Stimulated activated CD4-positive, alpha-beta T cell treated with anti-CD3 and anti-CD28 coated beads, Interleukin-2, amount 100 ng/mL, for 48 hours (primary cell): ENCODE results near the gene UQCC3.
"Not testable (repeated sequence)": the region's sequence is repeated elsewhere in the genome, so short reads cannot be mapped to it uniquely, and the experiment has no call there.

Source experiments
- DNase-seq, 2 donors: peaks; one replicate each; pipeline ENCODE4 v3.0.0-alpha.2; 2020

Gene UQCC3

DNA sequence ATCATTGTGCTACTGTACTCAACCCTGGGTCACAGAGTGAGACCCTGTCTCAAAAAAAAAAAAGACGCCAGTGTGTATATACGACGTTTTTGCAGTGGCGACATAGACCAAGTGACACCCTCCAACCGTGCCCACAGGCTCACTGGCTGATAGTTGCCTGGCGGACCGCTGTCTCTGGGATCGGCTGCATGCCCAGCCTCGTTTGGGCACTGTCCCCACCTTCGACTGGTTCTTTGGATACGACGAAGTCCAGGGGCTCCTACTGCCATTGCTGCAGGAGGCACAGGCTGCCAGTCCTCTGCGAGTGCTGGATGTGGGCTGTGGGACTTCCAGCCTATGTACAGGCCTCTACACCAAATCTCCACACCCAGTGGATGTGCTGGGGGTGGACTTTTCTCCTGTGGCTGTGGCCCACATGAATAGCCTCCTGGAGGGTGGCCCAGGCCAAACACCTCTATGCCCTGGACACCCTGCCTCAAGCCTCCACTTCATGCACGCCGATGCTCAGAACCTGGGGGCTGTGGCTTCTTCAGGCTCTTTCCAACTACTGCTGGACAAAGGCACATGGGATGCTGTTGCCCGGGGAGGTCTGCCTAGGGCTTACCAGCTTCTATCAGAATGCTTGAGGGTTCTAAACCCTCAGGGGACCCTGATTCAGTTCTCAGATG is 5.1 kb upstream of the UQCC3 start:
- no peak for DNase-seq

DNA sequence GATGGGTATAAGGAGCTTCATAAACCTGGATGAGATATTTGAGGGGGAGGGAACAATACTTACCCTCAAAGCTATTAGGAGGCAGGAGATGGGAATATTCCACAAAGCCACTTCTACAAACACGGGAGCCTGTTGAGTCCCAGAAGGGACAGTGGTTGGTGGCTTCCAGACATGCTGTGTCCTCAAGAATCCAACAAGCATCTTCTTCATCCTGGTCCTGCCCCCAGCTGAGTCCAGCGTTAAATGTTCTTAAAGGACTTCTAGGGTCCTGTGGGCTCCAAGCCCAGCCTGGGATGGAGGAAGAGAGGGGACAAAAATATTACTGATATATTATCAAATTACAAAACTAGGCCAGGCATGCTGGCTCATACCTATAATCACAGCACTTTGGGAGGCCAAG is 4.0 kb upstream of the UQCC3 start:
- DNase-seq = no peak

DNA sequence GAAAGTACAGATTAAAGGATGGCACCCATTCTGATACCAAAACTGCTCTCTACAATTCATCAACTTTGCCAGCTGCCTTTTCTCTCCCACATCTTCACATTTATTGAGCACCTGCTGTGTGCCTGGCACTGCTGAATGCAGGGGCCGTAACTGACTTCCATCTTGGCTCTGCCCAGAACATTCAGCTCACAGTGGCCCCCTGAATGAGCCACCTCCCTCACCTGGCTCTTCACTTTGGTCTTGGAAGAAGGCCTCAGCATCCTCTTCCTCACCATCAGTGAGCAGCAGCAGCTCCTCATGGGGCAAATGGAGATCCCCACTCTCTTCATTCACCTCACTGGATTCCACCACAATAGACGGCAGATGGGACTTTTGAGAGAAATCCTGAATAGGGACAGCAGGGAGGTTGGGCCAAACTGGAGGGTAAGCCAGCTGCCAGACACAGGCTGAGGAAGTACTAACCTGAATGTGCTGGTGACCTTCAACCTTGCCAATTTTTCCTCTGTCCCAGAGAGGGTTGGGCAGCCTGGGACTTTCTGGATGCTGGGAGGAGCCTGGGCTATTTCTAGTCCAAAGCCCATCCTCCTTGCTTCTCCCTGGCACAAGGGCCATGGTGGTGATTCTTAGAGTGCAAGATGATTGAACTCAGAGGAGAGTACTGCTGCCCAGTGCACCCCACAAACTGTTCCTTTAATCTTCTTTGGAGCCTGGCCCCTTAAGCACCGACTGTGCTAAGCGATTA is 1.9 kb upstream of the UQCC3 start:
- DNase-seq = no peak

DNA sequence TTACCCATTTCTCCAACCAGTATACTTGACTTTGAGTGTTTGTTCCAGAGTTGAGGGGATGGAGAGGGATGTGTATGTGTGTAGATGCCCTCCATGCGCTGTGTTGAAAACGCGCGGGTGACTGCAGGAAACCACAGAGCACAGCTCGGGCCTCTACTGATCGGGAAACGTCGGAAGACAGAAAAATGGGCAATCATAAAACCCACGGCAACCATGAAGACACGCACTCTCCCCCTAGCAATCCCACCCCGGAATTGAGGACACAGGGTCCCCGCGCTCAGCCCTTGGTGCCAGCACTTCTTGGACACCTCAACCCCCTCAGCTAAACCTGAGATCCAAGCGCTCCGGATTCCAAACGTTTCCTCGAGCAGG is 251 bp upstream of the UQCC3 start:
- DNase-seq = no peak

DNA sequence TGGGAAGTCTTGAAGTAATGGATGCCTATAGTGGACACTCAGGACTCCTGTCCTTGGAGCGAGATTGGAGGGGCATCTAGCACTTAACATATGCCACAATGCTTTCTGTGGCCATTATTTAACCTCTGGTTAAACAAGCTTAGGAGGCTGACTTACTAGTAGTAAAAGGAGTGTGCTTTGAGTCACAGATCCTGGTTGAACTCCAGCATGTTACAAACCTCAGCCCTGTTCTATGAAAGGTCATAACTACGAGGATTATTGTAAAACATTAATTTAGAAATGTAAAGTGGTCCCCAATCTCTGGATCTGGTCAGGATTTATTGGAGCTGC is 1.7 kb downstream of the UQCC3 start:
- no peak for DNase-seq

DNA sequence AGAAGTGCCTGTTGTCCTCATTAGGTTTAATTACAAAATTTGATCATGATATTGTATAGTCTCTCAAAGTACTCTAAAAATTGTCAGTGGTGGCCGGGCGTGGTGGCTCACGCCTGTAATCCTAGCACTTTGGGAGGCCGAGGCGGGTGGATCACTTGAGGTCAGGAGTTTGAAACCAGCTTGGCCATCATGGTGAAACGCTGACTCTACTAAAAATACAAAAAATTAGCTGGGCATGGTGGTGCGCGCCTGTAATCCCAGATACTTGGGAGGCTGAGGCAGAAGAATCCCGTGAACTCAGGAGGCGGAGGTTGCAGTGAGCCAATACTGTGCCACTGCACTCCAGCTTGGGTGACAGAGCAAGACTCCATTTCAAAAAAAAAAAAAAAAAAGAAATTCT is 3.9 kb downstream of the UQCC3 start:
- not testable (repeated sequence) for DNase-seq

DNA sequence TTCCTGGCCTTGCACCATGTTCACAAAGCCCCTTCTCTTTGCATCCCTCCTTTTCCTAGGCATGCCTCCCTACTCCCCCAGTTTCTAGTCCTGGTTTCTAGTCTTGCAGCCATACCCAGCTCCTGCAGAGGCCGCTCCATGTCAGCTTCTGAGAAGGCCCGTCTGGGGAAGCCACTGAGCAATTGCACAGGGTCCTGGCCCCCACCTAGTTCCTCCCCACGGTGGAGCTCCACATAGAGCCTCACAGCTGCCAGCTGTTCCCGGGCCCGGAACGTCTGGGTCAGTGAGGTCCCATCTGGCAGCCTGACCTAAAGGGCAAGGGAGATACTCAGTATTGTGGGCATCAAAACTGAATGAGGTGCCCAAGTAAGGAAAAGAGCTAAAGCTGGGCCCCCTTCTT is 5.2 kb downstream of the UQCC3 start:
- no peak for DNase-seq

DNA sequence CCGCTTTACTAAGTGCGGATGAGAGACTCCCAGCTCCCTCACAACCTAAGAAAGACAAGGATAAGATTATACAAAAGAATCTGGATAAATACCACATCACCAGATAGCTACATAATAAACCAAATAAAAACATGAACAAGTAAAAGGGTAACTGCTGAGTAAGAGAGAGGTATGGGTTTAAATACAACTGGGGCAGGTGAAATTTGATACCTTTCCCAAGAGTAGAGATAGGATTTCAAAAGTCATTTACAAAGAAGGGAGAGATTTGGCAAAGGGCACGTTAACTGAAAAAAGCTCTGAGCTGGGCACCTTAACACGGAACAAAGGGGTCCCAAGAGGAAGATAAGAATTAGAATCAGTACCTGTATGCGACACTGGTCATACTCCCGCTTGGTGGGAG is 5.7 kb downstream of the UQCC3 start:
- DNase-seq = no peak

DNA sequence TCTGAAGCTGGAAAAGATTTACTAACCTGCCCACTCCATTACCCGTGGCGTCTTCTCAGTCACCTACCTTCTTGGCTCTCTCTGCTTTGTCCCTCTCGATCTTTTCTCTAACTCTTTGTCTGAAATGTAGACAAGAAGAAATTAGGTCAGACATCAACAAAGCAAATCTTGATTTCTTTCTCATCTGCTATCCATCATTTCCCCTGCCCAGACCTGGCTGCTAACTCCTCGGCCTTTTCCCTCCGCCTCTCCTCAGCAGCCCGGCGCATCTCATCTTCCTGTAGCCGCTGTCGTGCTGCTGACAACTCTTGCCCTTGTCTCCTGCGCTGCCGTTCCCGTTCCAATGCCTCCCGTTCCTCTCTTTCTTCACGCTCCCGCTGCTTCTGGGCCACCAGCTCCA is 6.2 kb downstream of the UQCC3 start:
- no peak for DNase-seq

DNA sequence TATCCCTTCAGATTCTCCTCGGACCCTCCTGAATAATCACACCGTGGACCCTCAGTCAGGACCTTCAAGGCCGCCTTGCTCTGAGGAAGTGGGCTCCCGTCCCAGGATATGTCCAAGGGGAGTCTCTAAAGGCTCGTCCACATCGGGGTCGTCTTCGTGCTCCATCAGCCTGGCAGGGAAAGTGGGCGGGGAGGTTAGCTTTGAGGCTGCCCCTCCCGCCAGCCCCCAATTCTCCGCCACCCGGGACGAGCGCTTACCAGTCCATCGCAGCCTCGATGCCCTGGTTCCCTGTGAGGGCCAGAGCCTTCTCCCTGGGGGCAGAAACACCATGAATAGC is 6.9 kb downstream of the UQCC3 start:
- no peak for DNase-seq

DNA sequence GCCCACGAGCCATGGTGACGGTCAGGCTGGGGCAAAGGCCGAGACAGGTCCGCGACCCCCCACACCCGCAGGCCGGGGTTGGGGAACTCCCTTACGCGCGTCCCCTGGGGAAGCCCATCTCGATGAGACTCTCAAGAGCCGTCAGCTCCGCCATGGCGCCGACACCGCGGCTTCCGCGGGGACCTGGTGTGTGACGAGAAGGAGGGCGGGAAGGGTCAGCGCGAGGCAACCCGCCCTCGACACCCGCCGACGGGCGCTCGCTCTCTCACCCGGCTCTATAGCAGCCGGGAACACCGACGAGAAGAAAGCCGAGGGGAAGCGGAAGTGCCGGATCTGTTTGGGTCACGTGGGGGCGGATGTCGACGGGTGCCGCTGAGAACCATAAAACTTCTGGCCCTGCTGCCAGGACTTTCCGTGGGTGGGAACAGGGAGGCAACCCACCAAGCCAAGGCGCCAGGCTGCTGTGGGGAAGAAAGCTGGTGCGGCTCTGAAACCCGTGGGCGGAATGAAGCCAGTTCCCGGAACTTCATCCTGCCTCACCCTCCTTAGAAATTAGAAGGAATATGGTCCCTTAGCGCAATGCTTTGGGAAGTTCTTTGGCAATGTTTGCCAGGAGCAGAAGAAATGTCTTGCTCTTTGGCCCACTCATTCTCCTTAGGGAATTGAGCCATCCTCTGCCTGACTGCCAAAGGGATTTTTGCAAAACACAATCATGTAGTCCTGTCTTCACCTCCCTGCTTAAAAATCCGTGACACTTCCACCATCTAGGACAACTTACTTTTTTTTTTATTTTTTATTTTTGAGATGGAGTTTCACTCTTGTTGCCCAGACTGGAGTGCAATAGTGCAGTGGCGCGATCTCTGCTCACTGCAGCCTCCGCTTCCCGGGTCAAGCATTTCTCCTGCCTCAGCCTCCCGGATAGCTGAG is 7.6 kb downstream of the UQCC3 start, which contains the start of gene UBXN1:
UBXN1 (minus strand) TSS at position 304 of the 927 bp plus-strand sequence; CDS start at position 154, 150 bp downstream.
- peak; percentile 80 to 82 for DNase-seq

DNA sequence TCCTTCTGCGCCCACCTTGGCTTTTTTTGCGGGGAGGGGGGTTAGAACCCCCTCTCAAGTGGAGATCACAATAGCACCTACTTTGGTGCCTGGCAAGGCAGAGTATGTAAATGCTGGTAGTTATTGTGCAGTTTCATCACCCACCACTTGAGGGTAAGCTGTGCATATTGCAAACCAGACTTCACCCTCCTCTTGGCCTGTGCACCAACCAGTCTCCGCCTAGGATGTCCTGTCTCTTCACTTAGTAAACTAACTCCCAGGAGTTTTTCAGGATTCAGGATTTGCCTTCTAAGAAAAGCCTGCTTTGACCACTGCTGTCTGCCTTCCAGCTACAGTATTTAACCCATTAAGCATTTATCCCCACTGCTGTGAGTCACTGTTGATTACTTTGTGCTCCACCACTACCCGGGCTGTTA is 9.4 kb downstream of the UQCC3 start:
- peak in 1 of 2 donors; percentile 25 for DNase-seq

DNA sequence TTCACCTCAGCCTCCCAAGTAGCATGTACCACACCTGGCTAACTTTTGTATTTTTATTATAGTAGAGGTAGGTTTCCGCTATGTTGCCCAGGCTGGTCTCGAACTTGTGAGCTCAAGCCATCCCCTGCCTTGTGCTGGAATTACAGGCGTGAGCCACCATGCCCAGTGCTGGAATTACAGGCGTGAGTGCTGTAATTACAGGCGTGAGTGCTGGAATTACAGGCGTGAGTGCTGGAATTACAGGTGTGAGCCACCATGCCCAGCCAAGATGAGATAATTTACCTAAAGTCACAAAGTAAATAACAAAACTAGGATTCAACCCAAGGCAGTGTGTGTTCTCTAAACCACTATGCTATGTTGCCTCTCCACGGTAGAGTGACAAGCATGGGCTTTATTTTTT is 11.0 kb downstream of the UQCC3 start:
- DNase-seq = no peak

DNA sequence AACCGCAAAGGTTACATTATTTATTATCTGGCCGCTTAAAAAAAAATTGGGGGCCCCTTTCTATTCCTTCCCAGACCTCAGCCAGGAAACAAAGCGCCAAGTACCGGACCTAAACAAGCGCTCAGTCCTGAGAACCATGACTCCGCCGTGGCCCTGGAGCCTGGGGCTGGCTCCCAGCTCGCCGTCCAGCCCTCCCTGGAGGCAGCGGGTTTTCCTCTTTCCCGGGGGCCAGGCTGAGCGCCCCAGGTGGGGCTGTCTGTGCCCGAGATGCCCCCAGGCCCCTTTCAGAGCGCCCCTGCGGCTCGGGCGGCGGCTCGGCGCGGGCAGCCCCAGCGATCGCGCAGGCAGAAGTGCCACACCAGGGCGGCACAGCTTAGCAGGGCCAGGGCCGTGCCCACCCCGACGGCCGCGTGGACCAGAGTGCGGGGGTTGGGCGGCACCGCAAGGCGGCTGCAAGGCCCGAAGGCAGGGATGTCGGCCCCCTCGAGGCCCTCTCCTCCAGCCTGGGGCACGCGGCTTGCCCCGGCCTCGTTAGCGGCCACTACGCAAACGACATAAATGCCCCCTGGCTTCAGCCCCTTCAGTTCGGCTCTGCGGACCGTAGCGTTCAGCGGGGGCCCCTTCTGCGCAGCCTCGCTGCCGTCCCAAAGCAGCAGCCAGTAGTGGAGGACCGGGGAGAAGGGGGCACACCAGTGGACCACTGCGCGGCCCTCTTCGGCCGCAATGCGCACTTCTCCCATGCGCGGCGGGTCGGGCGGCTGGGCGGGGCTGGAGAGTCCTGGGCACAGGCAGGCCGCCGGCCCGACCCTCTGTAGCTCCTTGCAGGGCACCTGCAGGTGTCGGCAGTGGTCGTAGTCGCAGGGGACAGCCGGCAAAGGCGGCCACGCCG is 16.3 kb downstream of the UQCC3 start:
- DNase-seq = no peak

DNA sequence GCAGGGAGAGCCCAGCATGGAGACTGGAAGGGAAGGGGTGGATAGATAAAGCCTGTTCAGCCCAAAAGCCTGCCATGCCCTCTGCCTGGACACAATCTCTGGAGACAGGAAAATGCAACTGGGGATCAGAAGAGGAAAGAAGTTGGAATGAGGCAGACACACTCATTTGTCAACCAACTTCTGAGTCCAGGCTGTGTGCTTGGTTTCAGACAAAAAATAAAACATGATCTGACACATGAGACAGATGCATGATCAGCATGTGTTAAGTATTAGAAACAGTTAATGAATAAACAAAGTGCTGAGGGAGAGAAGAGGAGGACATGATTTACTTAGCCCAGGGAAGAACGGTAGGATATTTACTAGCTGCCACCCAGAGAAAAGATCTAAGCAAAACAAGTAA is 17.0 kb downstream of the UQCC3 start:
- DNase-seq = no peak

DNA sequence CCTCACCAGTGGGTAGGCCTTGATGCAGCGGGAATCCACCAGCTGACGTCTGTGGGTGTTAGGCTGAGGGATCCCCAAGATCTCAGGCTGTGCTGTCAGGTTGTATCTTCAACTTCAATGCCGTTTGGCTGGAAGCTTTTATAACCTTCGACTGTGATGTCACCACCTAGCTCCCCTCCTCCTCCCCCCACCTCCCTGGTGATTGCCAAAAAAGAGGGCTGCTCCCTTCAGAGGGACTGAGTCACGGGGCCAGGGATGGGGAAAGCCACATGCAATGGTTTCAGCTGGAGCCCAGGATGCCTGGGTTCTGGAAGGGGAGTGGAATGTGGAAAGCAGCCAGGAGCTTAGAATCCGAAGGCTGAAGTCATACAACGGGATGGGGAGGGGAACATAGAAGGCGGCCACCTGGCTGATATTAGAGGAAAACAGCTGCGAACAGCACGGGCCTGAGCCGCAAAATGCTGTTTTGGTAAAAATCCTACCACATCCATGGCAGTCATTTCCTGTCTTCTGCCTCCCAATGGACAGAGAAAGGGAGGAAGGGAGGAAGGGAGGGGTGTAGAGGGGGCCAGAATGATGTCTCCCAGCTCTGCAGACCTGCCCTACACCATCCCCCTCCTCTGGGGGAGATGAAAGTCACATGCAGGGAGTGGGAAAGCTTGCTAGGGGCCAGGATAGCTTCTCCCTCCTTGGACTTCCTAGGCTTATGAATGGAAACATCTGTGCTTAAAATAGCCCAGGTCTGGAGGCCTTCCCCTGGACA is 18.1 kb downstream of the UQCC3 start, which contains the start of gene LRRN4CL:
LRRN4CL (minus strand) TSS at position 110 of the 763 bp plus-strand sequence. CDS start 1,022 bp downstream, outside the sequence.
- no peak for DNase-seq

DNA sequence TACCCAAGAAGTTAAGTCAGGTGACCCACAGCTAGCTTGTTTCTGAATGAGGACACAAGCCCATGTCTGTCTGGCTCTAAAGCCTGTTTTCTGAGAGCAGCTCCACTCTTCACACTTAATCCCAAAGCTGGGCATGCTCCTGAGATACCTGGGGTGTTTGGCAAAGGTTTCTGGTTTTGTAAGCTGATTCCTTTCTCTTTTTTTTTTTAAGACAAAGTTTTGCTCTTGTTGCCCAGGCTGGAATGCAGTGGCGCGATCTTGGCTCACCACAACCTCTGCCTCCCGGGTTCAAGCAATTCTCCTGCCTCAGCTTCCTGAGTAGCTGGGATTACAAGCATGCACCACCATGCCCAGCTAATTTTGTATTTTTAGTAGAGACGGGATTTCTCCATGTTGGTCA is 22.2 kb downstream of the UQCC3 start:
- DNase-seq = not testable (repeated sequence)

DNA sequence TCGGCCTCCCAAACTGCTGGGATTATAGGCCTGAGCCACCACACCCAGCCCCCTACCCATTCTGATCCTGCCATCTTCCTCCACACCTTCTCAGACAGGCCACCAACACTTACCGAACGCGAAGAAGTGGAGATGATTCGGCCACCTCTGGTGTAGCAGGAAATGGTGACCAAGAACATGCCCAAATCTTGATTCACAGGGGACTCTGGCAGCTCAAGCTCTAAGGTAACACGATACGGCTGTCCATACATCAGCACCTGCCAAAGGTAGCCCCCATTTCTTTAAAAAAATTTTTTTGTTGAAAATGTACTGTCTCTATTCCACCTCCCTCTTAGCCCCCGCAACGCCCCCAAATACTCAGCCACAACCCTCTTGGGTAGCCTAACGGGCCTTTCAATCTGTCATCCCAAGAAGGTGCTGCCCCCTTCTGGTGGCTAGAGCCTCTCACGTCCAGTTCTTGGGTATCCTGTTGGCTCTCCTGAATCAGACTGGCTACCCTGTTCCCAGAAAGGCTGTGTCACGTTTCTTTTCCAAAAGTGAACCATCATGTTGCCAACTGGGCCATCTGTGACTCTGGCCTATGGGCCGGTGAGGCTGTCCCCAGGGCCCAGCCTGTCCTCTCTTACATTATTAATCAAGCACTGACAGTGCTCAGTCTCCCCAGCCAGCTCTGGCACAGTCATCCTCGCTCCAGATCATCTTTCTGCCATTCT is 23.1 kb downstream of the UQCC3 start:
- peak; percentile 74 to 76 for DNase-seq

DNA sequence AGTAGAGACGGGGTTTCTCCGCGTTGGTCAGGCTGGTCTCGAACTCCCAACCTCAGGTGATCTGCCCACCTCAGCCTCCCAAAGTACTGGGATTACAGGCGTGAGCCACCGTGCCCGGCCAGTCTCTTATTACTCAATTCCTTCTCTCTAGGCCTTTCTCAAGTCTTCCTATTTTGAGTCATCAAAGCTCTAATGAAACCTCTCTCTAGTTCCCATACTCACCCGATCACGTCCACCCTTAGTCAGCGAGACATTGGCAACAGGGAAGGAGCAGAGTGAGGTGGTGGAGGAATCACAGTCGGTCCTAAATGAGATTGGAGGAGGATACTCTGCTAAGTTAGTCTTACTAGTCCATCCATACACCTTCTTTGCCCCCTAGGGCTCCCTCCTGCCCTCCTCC is 30.8 kb downstream of the UQCC3 start:
- no peak for DNase-seq

DNA sequence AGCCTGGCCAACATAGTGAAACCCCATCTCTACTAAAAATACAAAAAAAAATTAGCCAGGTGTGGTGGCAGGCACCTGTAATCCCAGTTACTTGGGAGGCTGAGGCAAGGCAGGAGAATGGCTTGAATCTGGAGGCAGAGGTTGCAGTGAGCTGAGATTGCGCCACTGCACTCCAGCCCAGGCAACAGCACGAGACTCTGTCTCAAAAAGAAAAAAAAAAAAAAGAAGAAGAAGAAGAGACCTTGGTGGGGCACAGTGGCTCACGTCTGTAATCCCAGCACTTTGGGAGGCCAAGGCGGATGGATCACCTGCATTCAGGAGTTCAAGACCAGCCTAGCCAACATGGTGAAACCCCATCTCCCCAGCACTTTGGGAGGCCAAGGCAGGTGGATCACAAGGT is 32.4 kb downstream of the UQCC3 start:
- not testable (repeated sequence) for DNase-seq

DNA sequence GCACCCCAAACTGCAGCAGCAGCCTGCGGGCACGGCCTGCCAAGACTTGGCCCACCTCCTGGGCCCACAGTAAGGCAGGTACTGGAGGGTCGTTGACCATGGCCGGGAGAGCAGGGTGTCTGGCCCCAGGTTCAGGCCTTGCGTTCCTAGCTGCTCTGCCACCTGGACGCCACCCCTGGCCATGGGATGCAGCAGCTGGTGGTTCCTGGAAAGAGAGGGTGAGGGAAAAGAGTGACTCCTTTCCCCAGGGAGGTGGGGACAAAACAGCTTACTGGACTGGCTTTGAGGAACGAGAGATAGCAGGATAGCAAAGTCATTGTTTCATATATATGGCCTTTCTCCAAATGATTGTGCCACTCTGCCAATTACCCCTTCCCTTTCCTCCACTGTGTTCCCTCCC is 33.9 kb downstream of the UQCC3 start:
- no peak for DNase-seq
